Activated T-cell treated with anti-CD3 and anti-CD28 coated beads for 1 hour (primary cell): Measurements from ENCODE around the gene CDKN2AIP.

ENCODE experiments used
- DNase-seq: peaks from one replicate; pipeline ENCODE4 v3.0.0-alpha.2; 2020; ENCODE audit warnings: low read depth

CDKN2AIP gene

DNA sequence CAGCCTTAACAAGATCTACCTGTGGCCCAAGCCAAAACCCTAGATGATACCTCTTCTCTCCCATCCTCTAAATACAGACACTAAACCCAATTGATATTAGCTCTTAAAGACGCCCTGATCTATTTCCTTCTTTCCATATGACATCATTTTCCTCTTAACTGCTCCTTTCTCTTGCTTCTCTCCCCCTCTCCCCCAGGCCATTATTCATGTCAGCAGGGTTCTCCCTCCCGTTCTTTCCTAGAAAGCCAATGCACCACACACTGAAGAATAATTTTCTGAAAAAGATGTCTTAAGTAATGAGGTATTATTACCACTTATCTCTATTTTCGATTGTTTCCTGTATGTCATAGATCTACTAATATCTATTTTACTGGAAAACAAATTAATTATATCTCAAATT, 50.7 kb downstream of the CDKN2AIP start:
- no peak for DNase-seq
